ENCODE results near the gene CEMP1. TPM values are rescaled to one million over a fixed set of nuclear protein-coding genes. Genes with fewer than 3 reads are reported as not detected.
A peak's percentile ranks its signal among the peaks of the same experiment; 100 is the strongest.

The CEMP1 gene
- total RNA-seq, 1 experiment from 2014 or later = not detected

DNA sequence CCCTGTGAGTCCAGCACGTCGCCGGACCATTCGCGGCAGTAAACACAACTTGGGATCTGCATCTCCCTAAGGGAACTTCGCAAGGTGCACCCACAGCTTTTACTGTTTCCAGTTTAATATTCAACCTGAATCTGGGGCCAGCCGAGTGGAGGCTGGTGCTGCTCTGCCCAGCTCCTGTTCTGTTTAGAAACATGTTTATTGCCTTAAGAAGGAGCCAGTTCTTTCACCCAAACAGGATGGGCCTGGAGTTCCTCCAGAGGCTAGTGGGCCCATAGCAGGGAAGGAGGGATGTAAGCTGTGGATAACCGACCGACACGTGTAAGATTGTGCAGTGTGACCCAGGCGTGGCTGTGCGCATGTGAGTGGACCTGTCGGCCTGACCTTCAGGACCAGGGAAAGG is 38.9 kb downstream of the CEMP1 start:
- Histone ChIP-seq H3K27ac (no peak overlapping the region), H3K4me3 (no peak overlapping the region)
- no peak for DNase-seq

GRCh38 chr16:2490190-2491105 is 40.8 kb downstream of the CEMP1 start:
- no peak overlapping the region for H3K4me3 ChIP-seq
- no peaks in the 10 kb centered on the region for H3K9me3 ChIP-seq (replicated peaks)
- H3K4me1 ChIP-seq = peaks cover 28% of the 10 kb centered on the region
- no peaks in the 10 kb centered on the region for H3K27me3 ChIP-seq
- H3K27ac ChIP-seq = peak overlapping the region; percentile 46
- peak; percentile 77 to 86 for DNase-seq
- no peaks in the 10 kb centered on the region for H3K36me3 ChIP-seq

More for the DNA sequence above, 38.9 kb downstream of the CEMP1 start:
- H3K27me3 ChIP-seq = no peaks in the 10 kb centered on the region
- H3K9me3 ChIP-seq (replicated peaks) = no peaks in the 10 kb centered on the region
- peaks cover 25% of the 10 kb centered on the region for H3K4me1 ChIP-seq
- no peaks in the 10 kb centered on the region for H3K36me3 ChIP-seq

GRCh38 chr16:2489581-2489980 is 41.6 kb downstream of the CEMP1 start:
- no peak overlapping the region for H3K27ac ChIP-seq
- no peaks in the 10 kb centered on the region for H3K9me3 ChIP-seq (replicated peaks)
- H3K4me1 ChIP-seq = peaks cover 28% of the 10 kb centered on the region
- no peaks in the 10 kb centered on the region for H3K27me3 ChIP-seq
- no peaks in the 10 kb centered on the region for H3K36me3 ChIP-seq
- no peak overlapping the region for H3K4me3 ChIP-seq
- DNase-seq = no peak

- H3K4me1 ChIP-seq = peaks cover 33% of the 10 kb centered on the region
- no peaks in the 10 kb centered on the region for H3K9me3 ChIP-seq (replicated peaks)
- no peaks in the 10 kb centered on the region for H3K36me3 ChIP-seq
- DNase-seq = peak; percentile 92 to 94
- no peaks in the 10 kb centered on the region for H3K27me3 ChIP-seq
- peak overlapping the region; percentile 45 for H3K4me3 ChIP-seq
- peak overlapping the region; percentile 72 for H3K27ac ChIP-seq
Observed at GRCh38 chr16:2487903-2488531, 43.2 kb downstream of the CEMP1 start.

- Histone ChIP-seq H3K9me3 (replicated peaks) (no peaks in the 10 kb centered on the region), H3K4me1 (peaks cover 36% of the 10 kb centered on the region), H3K27ac (peak overlapping the region; percentile 72), H3K36me3 (no peaks in the 10 kb centered on the region), H3K4me3 (peak overlapping the region; percentile 45), H3K27me3 (no peaks in the 10 kb centered on the region)
- DNase-seq = no peak
Observed at GRCh38 chr16:2487517-2487842, 43.7 kb downstream of the CEMP1 start.

- Histone ChIP-seq H3K27ac (peak overlapping the region; percentile 72), H3K36me3 (no peaks in the 10 kb centered on the region), H3K9me3 (replicated peaks) (no peaks in the 10 kb centered on the region), H3K27me3 (no peaks in the 10 kb centered on the region), H3K4me1 (peaks cover 42% of the 10 kb centered on the region), H3K4me3 (peak overlapping the region; percentile 45)
- DNase-seq = peak; percentile 53 to 61
Observed at GRCh38 chr16:2486645-2487516, 44.3 kb downstream of the CEMP1 start.

GRCh38 chr16:2485811-2486507 is 45.2 kb downstream of the CEMP1 start:
- Histone ChIP-seq H3K4me3 (no peak overlapping the region), H3K36me3 (no peaks in the 10 kb centered on the region), H3K9me3 (replicated peaks) (no peaks in the 10 kb centered on the region), H3K27me3 (no peaks in the 10 kb centered on the region), H3K27ac (no peak overlapping the region; the same call in 1 of the 2 replicates), H3K4me1 (peaks cover 45% of the 10 kb centered on the region)
- no peak for DNase-seq

- no peaks in the 10 kb centered on the region for H3K27me3 ChIP-seq
- H3K36me3 ChIP-seq = no peaks in the 10 kb centered on the region
- H3K4me1 ChIP-seq = peaks cover 37% of the 10 kb centered on the region
- H3K9me3 ChIP-seq (replicated peaks) = no peaks in the 10 kb centered on the region
- no peak overlapping the region for H3K27ac ChIP-seq
- DNase-seq = no peak
- no peak overlapping the region for H3K4me3 ChIP-seq
Observed at GRCh38 chr16:2484898-2485508, 46.2 kb downstream of the CEMP1 start.

- Histone ChIP-seq H3K9me3 (replicated peaks) (no peaks in the 10 kb centered on the region), H3K27me3 (no peaks in the 10 kb centered on the region), H3K27ac (no peak overlapping the region), H3K4me1 (peaks cover 33% of the 10 kb centered on the region), H3K36me3 (no peaks in the 10 kb centered on the region), H3K4me3 (peak overlapping the region; percentile 45)
- DNase-seq = no peak
Observed at GRCh38 chr16:2483939-2484897, 47.0 kb downstream of the CEMP1 start.

DNA sequence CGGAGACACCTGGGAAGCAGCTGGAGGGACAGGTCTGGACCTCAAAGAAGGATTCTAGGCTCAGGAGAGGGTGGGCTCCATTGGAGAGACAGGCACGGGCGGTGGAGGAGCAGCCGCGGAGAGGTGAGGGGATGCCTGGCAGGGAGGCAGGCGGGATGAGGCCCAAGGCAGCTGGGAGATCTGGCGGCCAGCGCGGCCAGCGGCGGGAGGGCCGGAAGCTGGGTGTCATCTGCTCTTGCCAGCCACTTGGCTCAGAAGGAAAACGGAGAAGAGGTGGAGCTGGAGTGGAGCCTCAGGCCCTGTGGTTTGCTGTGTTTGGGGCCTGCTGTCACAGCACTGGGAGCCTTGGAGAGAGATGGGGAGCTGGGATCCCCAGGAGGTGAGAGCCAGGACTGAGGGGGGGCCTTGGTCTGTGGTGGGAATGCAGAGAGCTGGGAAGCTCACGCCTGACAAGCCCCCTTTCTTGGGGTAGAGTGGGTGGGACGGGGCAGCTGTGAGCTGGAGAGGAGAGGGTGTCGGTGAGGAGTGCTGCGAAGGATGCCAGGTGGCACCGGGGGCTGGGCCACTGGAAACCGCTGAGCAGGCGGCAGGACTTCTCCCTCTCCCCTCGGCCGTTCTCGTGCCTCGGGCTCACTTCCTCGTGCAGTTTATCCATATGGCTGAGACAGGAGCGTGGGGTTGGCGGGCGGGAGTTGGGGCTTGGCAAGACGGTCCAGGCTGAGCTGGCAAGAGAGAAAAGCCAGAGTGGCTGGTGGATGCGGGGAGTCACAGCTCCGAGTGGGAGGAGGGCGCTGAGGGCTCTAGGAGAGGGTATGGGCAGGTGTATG is 48.3 kb downstream of the CEMP1 start:
- peak overlapping the region; percentile 70 for H3K27ac ChIP-seq
- H3K27me3 ChIP-seq = no peaks in the 10 kb centered on the region
- H3K9me3 ChIP-seq (replicated peaks) = no peaks in the 10 kb centered on the region
- DNase-seq = peak; percentile 79 to 88
- H3K4me1 ChIP-seq = peaks cover 33% of the 10 kb centered on the region
- peak overlapping the region; percentile 45 for H3K4me3 ChIP-seq
- H3K36me3 ChIP-seq = no peaks in the 10 kb centered on the region

GRCh38 chr16:2482249-2482648 is 49.0 kb downstream of the CEMP1 start:
- H3K27me3 ChIP-seq = no peaks in the 10 kb centered on the region
- H3K4me1 ChIP-seq = peaks cover 29% of the 10 kb centered on the region
- peak overlapping the region; percentile 70 for H3K27ac ChIP-seq
- DNase-seq = peak; percentile 58 to 72
- H3K4me3 ChIP-seq = peak overlapping the region; percentile 45
- no peaks in the 10 kb centered on the region for H3K9me3 ChIP-seq (replicated peaks)
- no peaks in the 10 kb centered on the region for H3K36me3 ChIP-seq

- no peaks in the 10 kb centered on the region for H3K9me3 ChIP-seq (replicated peaks)
- H3K4me3 ChIP-seq = no peak overlapping the region
- H3K27ac ChIP-seq = peak overlapping the region; percentile 70
- DNase-seq = no peak
- no peaks in the 10 kb centered on the region for H3K27me3 ChIP-seq
- H3K4me1 ChIP-seq = peaks cover 24% of the 10 kb centered on the region
- H3K36me3 ChIP-seq = no peaks in the 10 kb centered on the region
Observed at GRCh38 chr16:2481676-2482075, 49.5 kb downstream of the CEMP1 start.
